IPS-20b (cell line): Measurements from ENCODE around the gene RAB36.

Experiments used
- H3K27ac ChIP-seq: one replicate; pipeline ENCODE4 v1.5.1; 2013; ENCODE audit warnings: low read length
- H3K27me3 ChIP-seq: 2 replicates; pipeline ENCODE4 v1.6.1; 2013; ENCODE audit warnings: mild to moderate bottlenecking, low read length, inconsistent platforms; ENCODE audit not compliant: insufficient read depth
- H3K36me3 ChIP-seq: 2 replicates; pipeline ENCODE4 v1.6.1; 2013; ENCODE audit warnings: low read depth, mild to moderate bottlenecking, inconsistent platforms, low read length, moderate library complexity; ENCODE audit not compliant: insufficient read depth
- H3K4me1 ChIP-seq: 2 replicates; pipeline ENCODE4 v1.6.1; 2013; ENCODE audit warnings: mild to moderate bottlenecking, control low read depth, inconsistent platforms, low read length, moderate library complexity; ENCODE audit not compliant: insufficient read depth
- H3K4me3 ChIP-seq: 2 replicates; pipeline ENCODE4 v1.5.1; 2013; ENCODE audit warnings: mild to moderate bottlenecking, low read length, inconsistent platforms
- H3K9ac ChIP-seq: 2 replicates; pipeline ENCODE4 v1.6.1; 2013; ENCODE audit warnings: low read depth, mild to moderate bottlenecking, inconsistent platforms, low read length, moderate library complexity
- H3K9me3 ChIP-seq: 2 replicates; pipeline ENCODE4 v1.6.1; 2013; ENCODE audit warnings: mild to moderate bottlenecking, low read depth, low read length, inconsistent platforms; ENCODE audit not compliant: insufficient read depth

RAB36 gene

DNA sequence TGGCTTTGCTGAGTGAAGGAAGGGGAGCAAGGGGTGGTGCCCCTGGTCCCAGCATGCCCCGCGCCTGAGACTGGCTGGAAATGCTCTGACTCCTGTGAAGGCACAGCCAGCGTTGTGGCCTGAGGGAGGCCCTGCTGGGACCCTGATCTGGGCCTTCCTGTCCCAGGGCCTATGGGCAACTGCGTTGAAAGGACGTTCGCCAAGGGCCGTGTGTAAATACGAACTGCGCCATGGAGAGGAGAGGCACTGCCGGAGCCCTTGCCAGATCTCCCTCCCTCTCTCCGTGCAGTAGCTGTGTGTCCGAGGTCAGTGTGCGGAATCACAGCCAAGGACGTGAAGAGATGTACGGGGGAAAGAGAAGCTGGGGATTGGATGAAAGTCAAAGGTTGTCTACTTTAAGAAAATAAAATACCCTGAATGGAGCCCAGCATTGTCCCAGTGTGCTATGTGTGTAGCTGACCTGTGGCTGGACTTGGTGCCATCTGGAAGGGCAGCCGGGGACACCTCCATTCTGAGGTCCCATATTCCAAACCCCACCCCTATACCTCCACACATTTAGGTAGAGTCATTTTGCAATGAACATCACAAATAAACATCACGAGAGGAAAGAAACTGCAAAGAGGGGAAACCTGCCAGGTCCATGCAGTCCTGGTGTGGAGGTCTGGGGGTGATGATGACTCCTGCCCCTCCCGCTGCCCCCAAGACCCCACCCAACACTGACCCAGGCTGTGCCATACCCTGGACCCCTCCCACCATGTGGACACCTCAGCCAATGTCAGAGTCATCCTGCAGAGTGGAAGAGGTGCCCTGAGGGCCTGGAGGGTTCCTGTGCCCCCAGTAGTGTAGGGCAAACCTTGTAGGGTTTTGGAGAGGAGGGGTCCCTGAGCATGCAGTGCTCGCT is 20.4 kb upstream of the RAB36 start:
- H3K9ac ChIP-seq: no peak overlapping the region

DNA sequence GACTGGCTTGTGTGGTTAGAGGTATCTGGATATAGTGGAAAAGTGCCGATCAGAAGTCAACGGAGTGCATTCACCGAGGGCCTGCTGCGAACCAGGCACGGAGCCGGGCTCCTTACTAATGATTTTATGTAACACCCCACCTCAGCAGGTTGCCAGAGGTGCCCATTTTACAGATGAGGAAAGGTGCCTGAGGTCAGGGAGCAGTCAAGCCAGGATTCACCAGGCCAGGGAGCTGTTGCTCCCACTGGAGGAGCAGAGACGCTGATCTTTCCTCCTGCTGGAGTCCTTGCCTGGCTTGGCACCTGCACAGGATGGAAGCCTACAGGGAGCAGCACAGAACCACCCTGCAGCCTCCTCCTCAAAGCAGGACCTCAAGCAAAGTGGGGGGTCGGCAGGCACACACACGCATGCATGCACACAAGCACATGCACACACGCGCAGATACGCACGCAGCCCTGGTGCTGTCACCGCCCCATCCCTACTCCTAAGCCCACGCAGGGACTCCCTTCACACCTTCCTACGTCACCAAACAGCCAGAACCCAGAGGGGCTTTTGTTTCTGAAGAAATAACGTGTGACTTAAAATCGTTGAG is 19.7 kb upstream of the RAB36 start:
- peaks cover 22% of the 10 kb centered on the region for H3K27me3 ChIP-seq
- no peak overlapping the region for H3K4me3 ChIP-seq
- no peaks in the 10 kb centered on the region for H3K4me1 ChIP-seq
- no peaks in the 10 kb centered on the region for H3K36me3 ChIP-seq
- H3K9ac ChIP-seq: no peak overlapping the region
- H3K27ac ChIP-seq: no peak overlapping the region
- H3K9me3 ChIP-seq: no peaks in the 10 kb centered on the region

More for the DNA sequence above, 20.4 kb upstream of the RAB36 start:
- Histone ChIP-seq H3K36me3 (no peaks in the 10 kb centered on the region), H3K4me1 (no peaks in the 10 kb centered on the region), H3K9me3 (no peaks in the 10 kb centered on the region), H3K27me3 (peaks cover 25% of the 10 kb centered on the region; the same call in 1 of the 2 replicates), H3K27ac (no peak overlapping the region), H3K4me3 (no peak overlapping the region)

DNA sequence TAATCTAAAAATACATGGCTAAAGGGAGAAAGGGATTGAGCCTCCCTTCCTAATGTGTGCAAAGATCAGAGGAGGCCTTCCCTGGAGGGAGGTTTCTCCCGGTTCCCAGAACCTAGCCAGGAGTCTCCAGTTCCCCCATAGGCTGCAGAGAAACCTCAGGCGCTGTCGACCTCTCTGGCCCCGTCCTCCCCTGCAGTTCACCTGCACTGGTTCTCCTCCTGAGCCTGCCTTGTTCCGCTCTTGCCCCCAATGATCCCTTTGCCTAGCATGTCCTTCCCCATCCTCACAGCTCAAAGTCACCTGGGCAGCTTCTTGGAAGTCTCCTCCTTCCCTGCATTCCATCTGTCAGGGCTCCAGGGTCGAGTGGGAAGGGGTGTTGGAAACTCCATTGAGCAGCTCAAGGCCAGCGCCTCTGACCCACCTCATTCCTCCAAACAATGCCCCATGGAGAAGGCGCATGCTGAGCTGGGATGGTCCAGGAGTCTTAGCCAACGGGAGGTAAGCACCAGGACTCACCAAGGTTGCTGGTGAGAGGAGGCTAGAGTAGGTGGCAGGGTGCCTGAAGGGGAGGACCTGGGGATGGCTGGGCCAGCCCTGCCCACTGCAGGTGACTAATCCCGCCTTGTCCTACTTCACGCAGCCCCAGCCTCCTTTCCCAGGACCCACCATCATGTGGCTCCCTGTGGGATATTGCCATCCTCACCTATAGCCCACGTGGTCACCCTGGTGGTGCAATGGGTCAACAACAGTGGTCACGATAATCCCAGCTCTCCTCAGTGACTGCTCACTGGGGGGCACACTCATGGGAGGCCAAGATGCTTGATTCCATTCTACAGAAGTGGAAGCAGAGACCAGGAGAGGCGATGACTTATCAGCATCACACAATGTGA is 18.9 kb upstream of the RAB36 start:
- Histone ChIP-seq H3K27ac (no peak overlapping the region), H3K36me3 (no peaks in the 10 kb centered on the region), H3K9me3 (no peaks in the 10 kb centered on the region), H3K9ac (no peak overlapping the region), H3K27me3 (peaks cover 14% of the 10 kb centered on the region), H3K4me1 (no peaks in the 10 kb centered on the region), H3K4me3 (no peak overlapping the region)

DNA sequence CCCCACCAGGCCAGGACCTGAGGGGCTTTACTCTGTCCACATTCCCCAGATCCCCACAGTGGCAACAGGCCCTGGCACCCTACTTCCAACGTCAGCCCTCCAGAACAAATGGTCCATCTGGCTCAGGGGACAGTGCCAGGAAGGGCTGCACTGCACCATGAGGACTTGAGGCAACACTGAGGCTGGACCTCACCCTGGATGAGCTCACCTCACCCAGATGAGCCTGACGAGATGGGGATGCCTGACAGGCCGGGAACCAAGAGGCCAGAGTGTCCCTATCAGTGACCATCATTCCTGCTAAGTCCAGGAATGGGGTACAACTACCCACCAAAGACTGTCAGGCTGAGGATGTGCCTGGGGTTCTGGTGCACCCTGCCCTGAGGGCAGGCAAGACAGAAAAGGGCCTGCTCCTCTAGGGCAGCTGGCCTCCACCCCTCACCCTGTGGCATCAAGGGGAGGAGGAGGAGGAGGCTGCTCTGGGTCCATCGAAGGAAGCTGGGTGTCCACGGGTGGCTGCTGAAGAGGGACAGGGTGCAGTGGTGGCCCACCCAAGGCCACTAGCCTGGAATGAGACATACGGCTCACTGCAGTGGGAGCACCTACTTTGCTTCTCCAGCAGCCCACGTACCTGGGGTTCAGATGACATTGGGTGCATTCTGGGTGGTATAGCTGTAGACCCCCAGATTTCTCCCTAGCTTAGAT is 18.1 kb upstream of the RAB36 start:
- H3K9ac ChIP-seq: no peak overlapping the region
- no peaks in the 10 kb centered on the region for H3K36me3 ChIP-seq
- peaks cover 9% of the 10 kb centered on the region for H3K27me3 ChIP-seq

DNA sequence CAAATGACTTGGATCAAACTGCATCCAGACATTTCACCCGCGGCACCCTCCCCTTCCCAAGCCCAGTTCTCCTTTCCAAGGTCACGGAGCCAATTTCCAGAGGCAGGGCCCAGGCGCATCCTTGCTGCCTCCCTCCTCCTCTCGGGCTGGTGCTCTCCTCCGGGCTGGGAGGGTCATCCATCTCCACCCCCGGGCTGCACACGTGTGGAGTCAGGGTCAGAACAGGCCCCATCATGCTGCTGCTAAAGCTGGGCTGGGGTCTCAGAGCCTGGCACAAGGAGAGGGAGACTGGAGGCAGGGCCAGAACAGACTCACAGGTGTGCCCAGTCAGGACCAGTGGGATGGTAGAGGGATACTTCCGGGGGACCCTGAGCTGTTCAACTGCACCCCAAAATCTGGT is 17.5 kb upstream of the RAB36 start:
- Histone ChIP-seq H3K4me3 (no peak overlapping the region), H3K27ac (no peak overlapping the region), H3K27me3 (peaks cover 6% of the 10 kb centered on the region), H3K9me3 (no peaks in the 10 kb centered on the region), H3K4me1 (no peaks in the 10 kb centered on the region), H3K36me3 (no peaks in the 10 kb centered on the region), H3K9ac (no peak overlapping the region)

More for the DNA sequence above, 18.1 kb upstream of the RAB36 start:
- H3K4me1 ChIP-seq: no peaks in the 10 kb centered on the region
- no peaks in the 10 kb centered on the region for H3K9me3 ChIP-seq
- H3K27ac ChIP-seq: no peak overlapping the region
- no peak overlapping the region for H3K4me3 ChIP-seq

DNA sequence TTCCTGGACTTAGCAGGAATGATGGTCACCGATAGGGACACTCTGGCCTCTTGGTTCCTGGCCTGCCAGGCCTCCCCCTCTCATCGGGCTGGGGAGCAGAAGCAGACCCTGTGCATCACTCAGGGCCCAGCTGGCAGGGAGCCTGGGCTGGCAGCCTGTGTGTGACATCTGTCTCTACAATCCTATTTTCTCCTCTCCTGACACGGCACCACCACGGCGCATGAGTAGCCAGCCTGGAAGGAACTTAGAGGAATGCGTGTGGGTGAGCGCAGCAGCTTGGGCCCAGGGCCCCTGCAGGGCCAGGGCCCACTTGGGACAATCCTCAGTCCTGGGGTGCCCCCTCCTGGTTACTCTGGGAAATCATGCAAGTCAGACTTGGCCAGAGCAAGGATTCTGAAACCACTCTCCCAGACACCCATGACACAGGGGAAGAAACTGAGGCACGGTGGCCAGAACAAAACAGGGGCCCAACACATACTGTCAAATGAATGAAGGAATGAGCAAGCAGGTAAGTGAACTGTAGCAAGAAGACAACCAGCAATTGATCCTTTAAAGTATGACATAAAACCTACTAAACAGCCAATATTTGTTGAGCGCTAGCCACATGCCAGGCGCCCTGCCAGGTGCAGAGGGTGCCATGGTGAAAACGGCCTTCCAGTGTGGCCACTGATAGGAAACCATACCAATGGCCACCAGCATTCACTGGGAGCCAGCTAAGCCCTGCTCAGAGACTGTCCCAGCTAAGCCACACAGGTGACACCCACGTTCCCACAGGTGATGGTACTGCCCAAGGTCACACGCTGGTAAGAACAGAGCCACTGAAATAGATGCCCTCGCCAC is 16.8 kb upstream of the RAB36 start:
- H3K4me3 ChIP-seq: no peak overlapping the region
- H3K36me3 ChIP-seq: no peaks in the 10 kb centered on the region
- no peaks in the 10 kb centered on the region for H3K9me3 ChIP-seq
- H3K9ac ChIP-seq: no peak overlapping the region
- no peaks in the 10 kb centered on the region for H3K4me1 ChIP-seq
- H3K27me3 ChIP-seq: no peaks in the 10 kb centered on the region; the same call in none of the 2 replicates
- no peak overlapping the region for H3K27ac ChIP-seq

DNA sequence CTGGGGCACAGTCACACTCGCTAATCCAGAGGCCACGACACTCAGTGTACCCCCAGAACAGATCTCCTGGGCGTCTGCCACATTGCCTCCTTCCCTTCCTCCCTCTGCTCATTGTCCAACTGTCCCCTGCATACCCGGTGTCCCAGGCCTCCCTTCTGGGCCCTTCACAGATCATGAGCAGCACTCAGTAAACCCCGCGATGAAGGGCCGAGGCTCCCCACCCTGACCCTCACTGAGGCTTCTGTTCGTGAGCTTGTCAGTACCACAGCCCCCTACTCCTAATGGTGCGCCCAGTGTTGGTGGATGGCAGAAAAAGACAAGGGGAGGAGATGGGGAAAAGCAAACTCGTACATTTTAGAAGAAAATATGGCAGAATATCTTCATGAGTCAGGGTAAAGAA is 16.1 kb upstream of the RAB36 start:
- Histone ChIP-seq H3K27me3 (no peaks in the 10 kb centered on the region; the same call in none of the 2 replicates), H3K36me3 (no peaks in the 10 kb centered on the region), H3K9ac (no peak overlapping the region)

DNA sequence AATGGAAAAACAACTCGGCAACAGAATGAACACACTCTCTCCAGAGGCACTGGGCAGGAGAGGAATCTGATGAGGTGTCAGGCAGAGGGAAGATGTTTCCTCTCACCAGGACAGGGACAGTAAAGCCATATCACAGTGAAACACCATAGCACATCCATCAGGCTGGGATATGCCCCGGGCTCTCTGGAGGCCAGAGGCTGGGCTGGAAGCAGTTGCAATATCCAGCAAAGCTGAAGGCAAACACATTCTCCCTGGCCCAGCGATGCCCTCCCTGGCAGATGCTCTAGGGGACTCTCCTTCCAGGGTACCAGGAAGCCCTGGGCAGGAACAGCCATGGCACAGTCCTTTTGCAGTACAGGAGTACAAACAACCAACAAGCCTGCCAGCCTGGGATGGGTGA is 14.6 kb upstream of the RAB36 start:
- Histone ChIP-seq H3K27me3 (no peaks in the 10 kb centered on the region; the same call in none of the 2 replicates), H3K27ac (no peak overlapping the region), H3K4me1 (no peaks in the 10 kb centered on the region), H3K36me3 (no peaks in the 10 kb centered on the region), H3K9ac (no peak overlapping the region), H3K9me3 (no peaks in the 10 kb centered on the region), H3K4me3 (no peak overlapping the region)

More for the DNA sequence above, 16.1 kb upstream of the RAB36 start:
- Histone ChIP-seq H3K9me3 (no peaks in the 10 kb centered on the region), H3K27ac (no peak overlapping the region), H3K4me1 (no peaks in the 10 kb centered on the region), H3K4me3 (no peak overlapping the region)

DNA sequence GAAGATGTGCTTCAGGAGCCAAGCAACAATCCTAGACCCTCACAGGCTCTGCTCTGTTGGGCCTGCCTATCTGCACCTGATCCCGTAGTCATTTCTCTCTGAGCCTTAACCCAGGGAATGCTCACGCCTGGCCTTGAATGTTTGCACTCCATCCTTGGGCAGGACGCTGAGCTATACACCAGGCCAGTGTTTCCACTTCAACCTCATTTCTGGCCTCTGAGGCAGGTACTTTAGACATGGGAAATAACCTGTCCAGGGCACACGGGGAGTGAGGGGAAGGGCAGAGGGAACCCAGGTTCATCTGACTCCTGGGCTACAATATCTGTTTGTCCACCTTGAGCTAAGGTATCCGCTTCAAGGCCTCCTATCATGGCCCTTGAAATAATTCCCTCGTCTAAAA is 13.3 kb upstream of the RAB36 start:
- no peaks in the 10 kb centered on the region for H3K9me3 ChIP-seq
- no peak overlapping the region for H3K9ac ChIP-seq
- H3K27me3 ChIP-seq: no peaks in the 10 kb centered on the region; the same call in none of the 2 replicates
- H3K4me3 ChIP-seq: no peak overlapping the region
- H3K27ac ChIP-seq: no peak overlapping the region
- no peaks in the 10 kb centered on the region for H3K4me1 ChIP-seq
- no peaks in the 10 kb centered on the region for H3K36me3 ChIP-seq

DNA sequence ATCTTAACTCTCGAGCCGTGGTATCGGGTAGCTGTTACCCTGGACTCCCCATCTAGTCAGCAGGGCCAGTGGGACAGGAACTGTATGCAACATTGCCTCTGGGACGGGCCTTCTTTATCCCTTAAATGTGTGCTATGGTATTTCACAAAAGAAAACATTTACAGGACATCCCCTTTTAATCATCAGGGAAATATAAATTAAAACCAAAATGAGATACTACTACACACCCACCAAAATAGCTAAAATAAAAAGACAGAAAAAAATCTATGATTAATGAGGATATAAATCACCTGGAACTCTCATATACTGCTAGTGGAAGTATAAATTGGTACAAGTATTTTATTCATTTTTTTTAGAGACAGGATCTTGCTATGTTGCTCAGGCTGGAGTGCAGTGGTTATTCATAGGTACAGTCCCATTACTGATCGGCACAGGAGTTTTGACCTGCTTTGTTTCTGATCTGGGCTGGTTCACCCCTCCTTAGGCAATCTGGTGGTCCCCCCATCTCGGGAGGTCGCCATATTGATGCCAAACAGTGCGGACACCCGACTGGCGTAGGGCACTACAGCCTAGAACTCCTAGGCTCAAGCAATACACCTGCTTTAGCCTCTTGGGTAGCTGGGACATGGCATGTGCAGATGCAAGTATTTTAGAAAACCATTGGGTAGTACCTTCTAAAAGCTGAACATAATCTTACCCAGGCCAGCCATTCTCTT is 12.7 kb upstream of the RAB36 start:
- Histone ChIP-seq H3K9me3 (no peaks in the 10 kb centered on the region), H3K4me1 (0 out of 2 replicates have a peak, but pooled peaks cover 3% of the 10 kb centered on the region), H3K9ac (no peak overlapping the region), H3K4me3 (no peak overlapping the region), H3K27ac (no peak overlapping the region), H3K27me3 (no peaks in the 10 kb centered on the region; the same call in none of the 2 replicates), H3K36me3 (no peaks in the 10 kb centered on the region)
